HepG2 (cell line): Measurements from ENCODE around the gene AIP. TPM values are rescaled to one million over a fixed set of nuclear protein-coding genes. Genes with fewer than 3 reads are reported as not detected.

Experiments
- BHLHE40 ChIP-seq: IDR thresholded peaks from 2 replicates; pipeline ENCODE4 v1.6.1; 2011; ENCODE audit warnings: low read length, improper control_type of control experiment
- BRD4 ChIP-seq: sonication (generic); formaldehyde crosslinking; IDR thresholded peaks from 2 replicates; pipeline ENCODE4 v1.4.0; 2020; ENCODE audit warnings: missing genetic modification reagents
- CCDC6 ChIP-seq: sonication (generic); formaldehyde crosslinking; IDR thresholded peaks from 2 replicates; pipeline ENCODE4 v1.8.1; 2022; ENCODE audit warnings: mild to moderate bottlenecking, missing genetic modification reagents, moderate library complexity
- FOSL1 ChIP-seq: sonication (generic); formaldehyde crosslinking; IDR thresholded peaks from 2 replicates; pipeline ENCODE4 v1.9.0; 2021; ENCODE audit warnings: missing genetic modification reagents, borderline replicate concordance
- FOXA3 ChIP-seq: IDR thresholded peaks from 2 replicates; pipeline ENCODE4 v1.6.1; 2016; ENCODE audit warnings: missing genetic modification reagents, missing compliant biosample characterization
- HDAC1 ChIP-seq: sonication (generic); formaldehyde crosslinking; IDR thresholded peaks from 2 replicates; pipeline ENCODE4 v1.5.1; 2020; ENCODE audit warnings: mild to moderate bottlenecking, missing genetic modification reagents
- JUN ChIP-seq: sonication (generic); formaldehyde crosslinking; IDR thresholded peaks from 2 replicates; pipeline ENCODE4 v1.4.0; 2020; ENCODE audit warnings: mild to moderate bottlenecking, missing genetic modification reagents
- JUND ChIP-seq: sonication (generic); formaldehyde crosslinking; IDR thresholded peaks from 2 replicates; pipeline ENCODE4 v1.8.0; 2022; ENCODE audit warnings: mild to moderate bottlenecking, missing genetic modification reagents
- KLF16 ChIP-seq, 2 experiments: sonication (generic) in 1 of 2; formaldehyde crosslinking in 1 of 2; IDR thresholded peaks; 2 replicates each; pipeline versions ENCODE4 v1.6.1 to v1.8.0; 2016 to 2023; ENCODE audit warnings: missing genetic modification reagents in 2 of 2, missing compliant biosample characterization in 1 of 2
- MIXL1 ChIP-seq: IDR thresholded peaks from 2 replicates; pipeline ENCODE4 v1.6.1; 2016
- NRL ChIP-seq: sonication (generic); formaldehyde crosslinking; IDR thresholded peaks from 2 replicates; pipeline ENCODE4 v1.5.0; 2020; ENCODE audit warnings: missing genetic modification reagents, mild to moderate bottlenecking, moderate library complexity, borderline replicate concordance
- POLR2G ChIP-seq: fragments of 200-400 bp; formaldehyde crosslinking; IDR thresholded peaks from 2 replicates; pipeline ENCODE4 v1.6.1; 2018; ENCODE audit warnings: mild to moderate bottlenecking, low read depth, low read length, moderate library complexity
- SSRP1 ChIP-seq: IDR thresholded peaks from 2 replicates; pipeline ENCODE4 v1.6.1; 2016; ENCODE audit warnings: control low read depth
- ZFP36 ChIP-seq: fragments of 150-350 bp; IDR thresholded peaks from 2 replicates; pipeline ENCODE4 v1.6.1; 2018; ENCODE audit warnings: borderline replicate concordance, low read length, low read depth; ENCODE audit not compliant: partially characterized antibody
- ZNF274 ChIP-seq: sonication (generic); formaldehyde crosslinking; IDR thresholded peaks from 2 replicates; pipeline ENCODE4 v1.5.1; 2020; ENCODE audit warnings: mild to moderate bottlenecking, missing genetic modification reagents
- ZNF292 ChIP-seq: sonication (generic); formaldehyde crosslinking; IDR thresholded peaks from 2 replicates; pipeline ENCODE4 v1.8.1; 2022; ENCODE audit warnings: mild to moderate bottlenecking, low read depth, missing genetic modification reagents, borderline replicate concordance
- ZNF788 ChIP-seq: sonication (generic); formaldehyde crosslinking; IDR thresholded peaks from 2 replicates; pipeline ENCODE4 v1.5.0; 2020; ENCODE audit warnings: mild to moderate bottlenecking, missing genetic modification reagents, borderline replicate concordance
- ZNF839 ChIP-seq: sonication (generic); formaldehyde crosslinking; IDR thresholded peaks from 2 replicates; pipeline ENCODE4 v1.4.0; 2020; ENCODE audit warnings: missing genetic modification reagents, mild to moderate bottlenecking, borderline replicate concordance
- polyA plus RNA-seq, 8 experiments: library from polyadenylated mRNA; depleted of rRNA in 3 of 8; stranded (reverse) in 7 of 8; unstranded in 1 of 8; fragments of >200 nt; fragmentation: Illumina TruSeq in 4 of 8; extraction: Trizol in 4 of 8; gene quantifications; 2 replicates each; pipeline versions ENCODE4 v1.2.1 to v1.2.3, GENCODE V29; 2011 to 2016; ENCODE audit warnings: low read depth in 4 of 8, missing spikeins in 1 of 8, mixed read lengths in 1 of 8; ENCODE audit not compliant: insufficient read depth in 1 of 8
- total RNA-seq, 5 experiments: library from RNA; depleted of rRNA; stranded (reverse); fragments of >200 nt; fragmentation: Illumina TruSeq; extraction: Trizol; gene quantifications; 2 replicates each; pipeline ENCODE4 v1.2.3, GENCODE V29; 2016; ENCODE audit warnings: low read depth in 1 of 5
- TF ChIP-seq, protein P1 (sequence below): sonication (generic); formaldehyde crosslinking; IDR thresholded peaks from 2 replicates; pipeline ENCODE4 v1.8.0; 2022; ENCODE audit warnings: missing genetic modification reagents, mild to moderate bottlenecking, borderline replicate concordance
- TF ChIP-seq, protein P2 (sequence below): sonication (generic); formaldehyde crosslinking; IDR thresholded peaks from 2 replicates; pipeline ENCODE4 v1.5.1; 2020; ENCODE audit warnings: missing genetic modification reagents, mild to moderate bottlenecking, borderline replicate concordance
- TF ChIP-seq, protein P3 (sequence below): IDR thresholded peaks from 2 replicates; pipeline ENCODE4 v1.6.1; 2016; ENCODE audit warnings: low read depth, control low read depth
- TF ChIP-seq, protein P4 (sequence below), 2 experiments: fragments of 450-650 bp in 1 of 2; sonication (generic) in 1 of 2; formaldehyde crosslinking; IDR thresholded peaks; 2 replicates each; pipeline versions ENCODE4 v1.5.0 to v1.8.0; 2020 to 2022; ENCODE audit warnings: mild to moderate bottlenecking in 1 of 2, missing genetic modification reagents in 1 of 2
- TF ChIP-seq, protein P5 (sequence below): IDR thresholded peaks from 2 replicates; pipeline ENCODE4 v1.6.1; 2016; ENCODE audit warnings: missing compliant biosample characterization, missing genetic modification reagents, borderline replicate concordance

Gene AIP
- total and polyA plus RNA-seq, 2 of the 13 experiments (the other 11 are each of a cell fraction or from before 2014, with no cell fraction given), result 51.8 to 110 TPM

DNA sequence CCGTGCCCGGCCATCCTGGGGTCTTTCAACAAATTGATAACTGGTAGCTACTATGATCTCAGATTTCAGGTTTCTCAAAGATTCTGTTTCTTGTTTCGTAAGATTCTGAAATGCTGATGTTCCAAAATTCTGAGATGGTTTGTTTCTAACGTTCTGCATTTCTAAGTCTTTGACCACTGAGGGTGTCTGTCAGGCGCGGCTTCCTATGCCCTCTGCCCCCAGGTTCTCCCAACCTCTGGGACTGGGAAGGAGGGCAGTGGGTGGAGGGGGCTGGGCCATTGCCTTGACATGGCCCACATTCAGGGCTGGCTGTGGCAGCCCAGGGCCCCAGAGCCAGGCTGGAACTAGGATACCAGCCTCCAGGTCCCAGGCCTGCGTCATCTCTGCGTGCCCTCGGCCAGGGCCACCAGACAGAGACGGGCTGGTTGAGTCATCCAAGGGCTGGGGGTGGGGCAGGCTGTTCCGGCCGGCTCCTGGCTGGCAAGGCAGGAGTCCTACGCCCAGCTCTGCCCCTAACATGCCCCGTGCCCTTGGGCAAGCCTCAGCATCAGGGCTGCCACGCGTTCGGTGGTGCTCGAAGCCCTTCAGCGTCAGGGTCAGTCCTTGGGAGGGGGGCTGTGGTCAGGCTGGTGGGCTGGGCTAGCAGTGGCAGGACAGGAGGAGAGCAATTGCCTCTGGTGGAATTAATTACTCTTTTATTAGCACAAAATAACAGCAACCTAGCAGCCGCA is 19.0 kb upstream of the AIP start (continued):
- TF ChIP-seq, protein P1, sequence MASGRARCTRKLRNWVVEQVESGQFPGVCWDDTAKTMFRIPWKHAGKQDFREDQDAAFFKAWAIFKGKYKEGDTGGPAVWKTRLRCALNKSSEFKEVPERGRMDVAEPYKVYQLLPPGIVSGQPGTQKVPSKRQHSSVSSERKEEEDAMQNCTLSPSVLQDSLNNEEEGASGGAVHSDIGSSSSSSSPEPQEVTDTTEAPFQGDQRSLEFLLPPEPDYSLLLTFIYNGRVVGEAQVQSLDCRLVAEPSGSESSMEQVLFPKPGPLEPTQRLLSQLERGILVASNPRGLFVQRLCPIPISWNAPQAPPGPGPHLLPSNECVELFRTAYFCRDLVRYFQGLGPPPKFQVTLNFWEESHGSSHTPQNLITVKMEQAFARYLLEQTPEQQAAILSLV (CRISPR knock-in tag), result 0 out of 2 replicates have a peak, but pooled peaks have one; percentile 66
- no peak for TF ChIP-seq BHLHE40
- peak; percentile 7; the same call in 1 of the 2 replicates for TF ChIP-seq MIXL1 (CRISPR knock-in tag)
- TF ChIP-seq HDAC1, result peak; percentile 55
- TF ChIP-seq, protein P2, sequence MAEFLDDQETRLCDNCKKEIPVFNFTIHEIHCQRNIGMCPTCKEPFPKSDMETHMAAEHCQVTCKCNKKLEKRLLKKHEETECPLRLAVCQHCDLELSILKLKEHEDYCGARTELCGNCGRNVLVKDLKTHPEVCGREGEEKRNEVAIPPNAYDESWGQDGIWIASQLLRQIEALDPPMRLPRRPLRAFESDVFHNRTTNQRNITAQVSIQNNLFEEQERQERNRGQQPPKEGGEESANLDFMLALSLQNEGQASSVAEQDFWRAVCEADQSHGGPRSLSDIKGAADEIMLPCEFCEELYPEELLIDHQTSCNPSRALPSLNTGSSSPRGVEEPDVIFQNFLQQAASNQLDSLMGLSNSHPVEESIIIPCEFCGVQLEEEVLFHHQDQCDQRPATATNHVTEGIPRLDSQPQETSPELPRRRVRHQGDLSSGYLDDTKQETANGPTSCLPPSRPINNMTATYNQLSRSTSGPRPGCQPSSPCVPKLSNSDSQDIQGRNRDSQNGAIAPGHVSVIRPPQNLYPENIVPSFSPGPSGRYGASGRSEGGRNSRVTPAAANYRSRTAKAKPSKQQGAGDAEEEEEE (CRISPR knock-in tag), result peak; percentile 64; the same call in 1 of the 2 replicates
- TF ChIP-seq ZNF274 (CRISPR knock-in tag), result peak; percentile 72; the same call in 1 of the 2 replicates
- TF ChIP-seq ZNF839 (CRISPR knock-in tag), result no peak
- TF ChIP-seq BRD4, result no peak
- TF ChIP-seq FOSL1 (CRISPR knock-in tag), result peak; percentile 72
- peak; percentile 19; the same call in 1 of the 2 replicates for TF ChIP-seq ZNF788 (CRISPR knock-in tag)
- 0 out of 4 replicates have a peak, but pooled peaks of 1 of the 2 experiments have one; percentile 59 for TF ChIP-seq KLF16 (CRISPR knock-in tag; IDR thresholded peaks at IDR 0.05)
- no peak for TF ChIP-seq ZNF292 (CRISPR knock-in tag)
- no peak for TF ChIP-seq SSRP1 (CRISPR knock-in tag)
- no peak for TF ChIP-seq ZFP36
- TF ChIP-seq, protein P3, sequence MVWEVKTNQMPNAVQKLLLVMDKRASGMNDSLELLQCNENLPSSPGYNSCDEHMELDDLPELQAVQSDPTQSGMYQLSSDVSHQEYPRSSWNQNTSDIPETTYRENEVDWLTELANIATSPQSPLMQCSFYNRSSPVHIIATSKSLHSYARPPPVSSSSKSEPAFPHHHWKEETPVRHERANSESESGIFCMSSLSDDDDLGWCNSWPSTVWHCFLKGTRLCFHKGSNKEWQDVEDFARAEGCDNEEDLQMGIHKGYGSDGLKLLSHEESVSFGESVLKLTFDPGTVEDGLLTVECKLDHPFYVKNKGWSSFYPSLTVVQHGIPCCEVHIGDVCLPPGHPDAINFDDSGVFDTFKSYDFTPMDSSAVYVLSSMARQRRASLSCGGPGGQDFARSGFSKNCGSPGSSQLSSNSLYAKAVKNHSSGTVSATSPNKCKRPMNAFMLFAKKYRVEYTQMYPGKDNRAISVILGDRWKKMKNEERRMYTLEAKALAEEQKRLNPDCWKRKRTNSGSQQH (CRISPR knock-in tag), result no peak
- 0 out of 2 replicates have a peak, but pooled peaks have one; percentile 9 for TF ChIP-seq FOXA3 (CRISPR knock-in tag)
- TF ChIP-seq, protein P4, sequence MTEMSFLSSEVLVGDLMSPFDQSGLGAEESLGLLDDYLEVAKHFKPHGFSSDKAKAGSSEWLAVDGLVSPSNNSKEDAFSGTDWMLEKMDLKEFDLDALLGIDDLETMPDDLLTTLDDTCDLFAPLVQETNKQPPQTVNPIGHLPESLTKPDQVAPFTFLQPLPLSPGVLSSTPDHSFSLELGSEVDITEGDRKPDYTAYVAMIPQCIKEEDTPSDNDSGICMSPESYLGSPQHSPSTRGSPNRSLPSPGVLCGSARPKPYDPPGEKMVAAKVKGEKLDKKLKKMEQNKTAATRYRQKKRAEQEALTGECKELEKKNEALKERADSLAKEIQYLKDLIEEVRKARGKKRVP (CRISPR knock-in tag; IDR thresholded peaks at IDR 0.05), result peak in 1 of 2 experiments; percentile 67; a peak in 2 of 4 replicates
- TF ChIP-seq NRL (CRISPR knock-in tag), result peak; percentile 66; the same call in 1 of the 2 replicates
- TF ChIP-seq, protein P5, sequence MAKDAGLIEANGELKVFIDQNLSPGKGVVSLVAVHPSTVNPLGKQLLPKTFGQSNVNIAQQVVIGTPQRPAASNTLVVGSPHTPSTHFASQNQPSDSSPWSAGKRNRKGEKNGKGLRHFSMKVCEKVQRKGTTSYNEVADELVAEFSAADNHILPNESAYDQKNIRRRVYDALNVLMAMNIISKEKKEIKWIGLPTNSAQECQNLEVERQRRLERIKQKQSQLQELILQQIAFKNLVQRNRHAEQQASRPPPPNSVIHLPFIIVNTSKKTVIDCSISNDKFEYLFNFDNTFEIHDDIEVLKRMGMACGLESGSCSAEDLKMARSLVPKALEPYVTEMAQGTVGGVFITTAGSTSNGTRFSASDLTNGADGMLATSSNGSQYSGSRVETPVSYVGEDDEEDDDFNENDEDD, result 0 out of 2 replicates have a peak, but pooled peaks have one; percentile 20
- 0 out of 2 replicates have a peak, but pooled peaks have one; percentile 61 for TF ChIP-seq JUND
- TF ChIP-seq JUN (CRISPR knock-in tag), result peak; percentile 30; the same call in 1 of the 2 replicates
- peak; percentile 16; the same call in 1 of the 2 replicates for TF ChIP-seq POLR2G
- TF ChIP-seq CCDC6 (CRISPR knock-in tag), result 0 out of 2 replicates have a peak, but pooled peaks have one; percentile 40
